Sigmoid colon (tissue), 3 donors: ENCODE results near the gene YPEL2.

Experiments
- CTCF ChIP-seq, 4 experiments: fragments of 450-650 bp in 3 of 4; fragments of 200-600 bp in 1 of 4; IDR thresholded peaks; one replicate each; pipeline ENCODE4 v1.5.1; 2016 to 2019; ENCODE audit warnings: antibody characterized with exemption in 4 of 4, mild to moderate bottlenecking in 3 of 4, moderate library complexity in 2 of 4
- POLR2A ChIP-seq, 2 donors: fragments of 450-650 bp; IDR thresholded peaks; one replicate each; pipeline ENCODE4 v1.6.1; 2016; ENCODE audit warnings: antibody characterized with exemption in 2 of 2, mild to moderate bottlenecking in 2 of 2, moderate library complexity in 2 of 2

- no peak for TF ChIP-seq CTCF (IDR thresholded peaks at IDR 0.05)
- no peak for TF ChIP-seq POLR2A (IDR thresholded peaks at IDR 0.05)
These were observed 22.7 kb downstream of the YPEL2 start for GRCh38 chr17:59353936-59354755.
